NCI-H1092 (cell line): ENCODE data around the gene BRAF.
A peak's percentile ranks its signal among the peaks of the same experiment; 100 is the strongest.
"Not testable (repeated sequence)": the region's sequence is repeated elsewhere in the genome, so short reads cannot be mapped to it uniquely, and the experiment has no call there.

Experiments used
- DNase-seq: peaks from one replicate; lab custom pipeline; 2025; lab: John Stamatoyannopoulos, UW

Gene BRAF

DNA sequence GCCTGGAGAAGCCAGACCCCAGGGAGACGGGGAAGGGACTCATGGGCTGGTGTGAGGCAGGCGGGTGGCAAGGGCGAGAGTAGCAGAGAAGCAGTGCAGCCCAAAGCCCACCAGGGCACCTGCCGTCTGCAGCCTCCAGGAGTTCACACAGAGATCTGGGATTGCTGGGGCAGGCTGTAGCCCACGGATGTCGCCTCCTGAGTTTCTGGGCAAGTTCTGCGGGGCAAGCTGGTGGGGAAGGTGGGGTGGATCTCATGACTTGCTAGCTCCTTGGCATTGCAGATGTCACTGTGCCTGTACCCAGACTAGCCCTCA lies 246.0 kb downstream of the BRAF start:
- DNase-seq, result no peak

DNA sequence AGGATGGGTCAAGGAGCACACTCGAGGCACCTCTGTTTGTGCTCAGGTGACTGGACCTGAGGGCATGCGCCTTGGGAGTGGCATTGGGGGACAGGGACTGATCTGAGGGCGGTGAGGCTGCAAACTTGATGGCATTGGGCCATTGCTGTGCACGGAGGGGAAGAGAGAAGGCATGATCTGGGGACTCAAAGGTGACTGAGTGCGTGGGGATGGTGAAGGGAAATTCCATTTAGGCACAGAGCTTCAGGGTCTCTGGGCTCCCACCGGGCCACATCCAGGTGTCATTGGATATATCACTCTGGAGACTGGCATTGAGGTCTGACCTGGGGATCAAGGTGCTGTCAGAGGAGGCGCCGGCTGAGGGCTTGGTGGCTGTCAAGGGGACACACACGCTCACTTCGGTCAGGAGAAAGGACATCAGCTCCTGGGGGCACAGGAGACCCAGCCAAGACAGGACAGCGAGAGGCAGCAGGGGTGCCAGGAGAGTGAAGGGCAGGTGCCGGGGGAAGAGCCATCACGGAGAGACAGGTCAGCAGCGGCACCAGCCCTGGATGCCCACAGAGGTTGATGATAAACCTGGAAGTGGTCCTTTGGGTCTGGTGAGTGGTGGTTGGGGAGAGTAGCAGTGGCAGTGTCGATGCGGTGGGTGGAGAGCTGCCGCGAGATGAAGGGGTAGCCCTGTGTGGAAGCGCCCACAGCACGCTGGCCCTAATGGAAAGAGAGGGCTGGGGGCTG lies 246.5 kb downstream of the BRAF start:
- DNase-seq, result no peak

DNA sequence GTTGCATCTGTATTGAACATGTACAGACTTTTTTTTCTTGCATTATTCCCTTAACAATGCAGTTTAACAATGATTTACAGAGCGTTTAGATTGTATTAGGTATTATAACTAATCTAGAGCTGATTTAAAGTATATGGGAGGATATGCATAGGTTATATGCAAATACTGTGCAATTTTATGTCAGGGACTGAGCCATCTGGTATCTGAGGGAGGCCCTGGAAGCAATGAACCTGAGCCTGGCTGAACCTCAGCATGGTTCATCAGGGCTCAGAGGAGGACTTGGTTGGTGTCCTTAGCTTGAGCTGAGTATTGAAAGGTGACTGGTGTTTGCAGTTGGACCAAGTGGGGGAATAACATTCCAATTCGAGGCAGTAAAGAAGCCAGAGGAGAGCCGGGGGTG lies 247.2 kb downstream of the BRAF start:
- no peak for DNase-seq

DNA sequence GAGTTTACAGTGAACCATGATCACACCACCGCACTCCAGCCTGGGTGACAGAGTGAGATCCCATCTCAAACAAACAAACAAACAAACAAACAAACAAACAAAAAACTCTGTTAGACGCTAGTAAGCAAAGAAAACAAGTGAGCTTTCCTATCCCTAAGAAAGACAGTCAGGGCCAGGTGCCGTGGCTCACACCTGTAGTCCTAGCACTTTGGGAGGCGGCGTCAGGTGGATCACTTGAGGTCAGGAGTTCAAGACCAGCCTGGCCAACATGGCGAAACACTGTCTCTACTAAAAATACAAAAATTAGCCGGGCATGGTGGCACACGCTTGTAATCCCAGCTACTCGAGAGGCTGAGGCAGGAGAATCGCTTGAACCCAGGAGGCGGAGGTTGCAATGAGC lies 247.8 kb downstream of the BRAF start:
- not testable (repeated sequence) for DNase-seq

DNA sequence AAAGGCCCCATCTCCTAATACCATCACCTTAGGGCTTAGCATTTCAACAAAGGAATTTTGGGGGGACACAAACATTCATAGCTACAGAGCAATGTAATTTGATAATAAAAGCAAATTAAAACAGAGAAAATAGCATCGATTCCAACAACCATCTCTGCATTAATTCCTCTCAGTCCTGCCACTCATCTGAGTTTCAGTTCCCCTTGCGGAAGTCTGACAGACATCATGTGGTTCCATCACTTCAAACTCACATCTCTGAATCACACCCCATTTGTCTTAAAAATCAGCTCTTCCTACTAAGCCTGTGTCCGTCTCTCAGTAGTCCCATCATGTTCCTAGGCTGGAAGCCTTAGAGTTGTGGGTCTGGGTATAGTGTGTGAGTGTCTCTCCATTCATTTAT lies 248.4 kb downstream of the BRAF start:
- no peak for DNase-seq

DNA sequence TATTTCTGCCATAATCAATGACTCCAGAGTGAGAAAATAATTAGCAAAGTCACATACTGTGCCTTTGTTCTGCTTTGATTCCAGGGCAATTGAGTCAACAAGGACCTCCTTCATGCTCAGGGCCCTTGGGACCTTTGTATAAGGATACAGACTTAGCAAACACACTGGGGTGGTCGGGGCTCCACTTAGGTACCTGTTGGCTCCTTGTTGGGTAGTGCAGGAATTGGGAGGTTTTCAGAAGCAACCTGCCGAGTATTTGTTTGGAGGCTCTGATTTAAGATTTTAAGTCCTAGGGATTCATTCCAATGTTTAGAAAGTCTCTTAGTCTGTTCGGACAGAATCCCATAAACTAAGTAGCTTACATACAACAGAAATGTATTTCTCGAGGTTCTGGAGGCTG lies 249.0 kb downstream of the BRAF start:
- DNase-seq, result no peak

DNA sequence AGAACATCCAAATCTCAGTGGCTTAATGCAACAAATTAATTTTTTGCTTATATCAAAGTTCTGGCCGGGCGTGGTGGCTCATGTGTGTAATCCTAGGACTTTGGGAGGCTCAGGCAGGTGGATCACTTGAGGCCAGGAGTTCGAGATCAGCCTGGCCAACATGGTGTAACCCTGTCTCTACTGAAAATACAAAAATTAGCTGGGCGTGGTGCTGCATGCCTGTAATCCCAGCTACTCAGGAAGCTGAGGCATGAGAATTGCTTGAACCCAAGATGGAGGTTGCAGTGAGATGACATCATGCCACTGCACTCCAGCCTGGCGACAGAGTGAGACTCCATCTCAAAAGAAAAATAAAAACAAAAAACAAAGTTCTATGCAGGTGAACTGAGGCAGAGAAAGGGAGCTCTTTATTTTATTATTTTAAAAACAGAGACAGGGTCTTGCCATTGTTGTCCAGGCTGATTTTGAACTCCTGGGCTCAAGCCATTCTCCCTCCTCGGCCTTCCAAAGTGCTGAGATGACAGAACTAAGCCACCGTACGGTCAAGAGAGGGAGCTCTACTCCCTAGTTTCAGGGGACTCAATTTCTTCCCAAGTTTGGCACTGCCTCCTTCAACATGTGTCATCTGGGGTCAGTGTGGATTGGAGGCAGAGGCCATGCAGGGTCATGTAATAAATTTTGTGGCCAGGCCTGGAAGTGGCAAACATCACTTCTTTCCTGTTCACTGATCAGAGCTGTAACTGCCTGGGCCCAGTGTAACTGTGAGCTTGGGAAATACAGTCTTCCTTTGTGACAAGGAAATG lies 249.6 kb downstream of the BRAF start:
- DNase-seq, result no peak

DNA sequence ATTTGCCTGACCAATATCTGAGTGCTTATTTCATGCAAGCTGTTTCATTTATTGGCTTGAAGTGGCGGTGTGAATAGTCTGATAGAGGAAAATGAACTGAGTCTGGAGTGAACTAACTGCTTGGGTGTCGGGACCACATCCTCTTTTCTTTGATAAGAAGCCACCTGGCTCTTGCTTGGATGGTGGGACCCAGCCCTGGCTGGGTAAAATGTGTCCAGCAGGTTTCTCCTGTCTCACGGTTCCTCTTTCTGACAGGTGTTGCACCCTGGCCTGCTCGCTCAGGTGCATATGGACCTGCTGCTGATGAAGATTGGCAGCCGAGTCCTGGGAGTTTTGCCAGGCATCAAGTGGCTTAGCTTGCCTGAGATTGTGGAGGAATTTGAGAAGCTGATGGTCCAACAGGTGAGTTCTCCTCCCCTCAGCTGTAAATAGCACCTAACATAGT lies 250.4 kb downstream of the BRAF start:
- DNase-seq, result no peak

DNA sequence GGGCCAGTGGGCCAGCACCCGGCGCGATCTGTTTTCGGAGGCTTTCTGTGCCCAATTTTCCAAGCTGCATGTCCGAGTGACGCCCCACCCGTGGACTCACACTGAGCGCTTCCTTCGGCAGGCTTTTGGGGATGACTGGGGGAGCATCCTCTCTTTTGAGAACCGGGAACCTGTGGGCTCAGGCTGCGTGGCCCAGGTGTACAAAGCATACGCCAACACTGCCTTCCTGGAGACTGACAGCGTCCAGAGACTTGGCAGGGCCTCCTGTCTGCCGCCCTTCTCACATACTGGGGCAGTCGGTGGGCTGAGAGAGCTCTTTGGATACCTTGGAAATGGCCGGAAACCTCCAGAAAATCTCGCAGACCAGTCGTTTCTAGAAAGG lies 251.0 kb downstream of the BRAF start:
- DNase-seq, result no peak

DNA sequence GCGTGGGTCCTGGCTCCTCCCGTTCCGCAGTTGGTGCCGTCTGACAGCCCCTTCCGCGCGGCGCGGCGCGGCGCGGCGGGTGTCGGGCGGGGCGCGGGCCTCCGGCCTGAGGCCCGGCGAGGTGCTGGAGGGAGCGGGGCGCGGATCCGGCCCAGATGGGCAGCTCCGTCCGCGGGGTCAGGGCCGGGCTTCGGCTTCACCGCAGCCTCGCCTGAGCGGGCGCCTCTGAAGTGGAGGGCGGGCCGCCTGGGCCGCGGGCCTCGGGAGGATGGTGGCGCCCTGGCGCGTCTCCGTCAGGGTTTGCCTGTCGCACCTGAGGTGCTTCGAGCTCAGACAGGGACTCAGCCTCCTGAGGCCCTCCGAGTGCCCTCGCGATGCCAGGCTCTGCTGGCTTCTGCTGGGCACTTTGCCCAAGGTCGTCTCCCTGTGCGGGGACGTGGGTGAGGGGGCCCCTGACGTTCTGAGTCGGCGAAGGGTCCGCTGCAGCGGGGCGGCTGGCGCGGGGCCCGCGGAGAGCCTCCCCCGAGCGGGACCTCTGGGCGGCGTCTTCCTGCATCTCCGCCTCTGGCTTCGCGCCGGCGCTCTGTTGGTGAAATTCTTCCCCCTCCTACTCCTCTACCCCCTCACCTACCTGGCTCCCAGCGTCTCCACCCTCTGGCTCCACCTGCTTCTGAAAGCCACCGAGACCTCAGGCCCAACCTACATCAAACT lies 251.5 kb downstream of the BRAF start:
- DNase-seq, result no peak

DNA sequence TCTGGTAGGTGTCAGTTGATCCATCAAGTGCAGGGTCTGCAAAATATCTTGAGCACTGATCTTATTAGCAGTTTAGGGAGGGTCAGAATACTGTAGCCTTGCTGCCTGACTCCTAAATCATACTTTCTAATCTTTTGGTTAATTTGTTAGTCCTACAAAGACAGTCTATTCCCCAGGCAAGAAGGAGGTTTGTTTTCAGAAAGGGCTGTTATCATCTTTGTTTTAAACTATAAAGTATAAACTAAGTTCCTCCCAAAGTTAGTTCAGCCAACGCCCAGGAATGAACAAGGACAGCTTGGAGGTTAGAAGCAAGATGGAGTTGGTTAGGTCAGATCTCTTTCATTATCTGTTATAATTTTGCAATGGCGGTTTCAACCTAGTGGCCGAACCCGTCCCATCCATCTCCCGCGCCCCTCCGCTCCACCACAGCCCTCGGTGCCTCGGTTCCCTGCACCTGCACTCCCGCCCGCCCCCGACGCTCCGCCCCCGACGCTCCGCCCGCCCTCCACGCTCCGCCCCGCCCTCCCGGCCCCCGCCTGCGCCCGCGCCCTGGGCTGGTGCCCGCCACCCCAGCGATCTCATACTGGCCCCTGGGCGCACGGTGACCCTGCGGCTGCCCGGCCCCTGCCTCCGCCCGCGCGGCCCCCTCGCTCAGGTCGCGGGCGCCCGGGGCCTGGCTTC lies 252.2 kb downstream of the BRAF start, which contains the start of gene ADCK2:
TSS of gene ADCK2 (plus strand) at position 564 of the 681 bp plus-strand sequence. CDS start 386 bp downstream, outside the sequence.
- DNase-seq, result peak; percentile 51

DNA sequence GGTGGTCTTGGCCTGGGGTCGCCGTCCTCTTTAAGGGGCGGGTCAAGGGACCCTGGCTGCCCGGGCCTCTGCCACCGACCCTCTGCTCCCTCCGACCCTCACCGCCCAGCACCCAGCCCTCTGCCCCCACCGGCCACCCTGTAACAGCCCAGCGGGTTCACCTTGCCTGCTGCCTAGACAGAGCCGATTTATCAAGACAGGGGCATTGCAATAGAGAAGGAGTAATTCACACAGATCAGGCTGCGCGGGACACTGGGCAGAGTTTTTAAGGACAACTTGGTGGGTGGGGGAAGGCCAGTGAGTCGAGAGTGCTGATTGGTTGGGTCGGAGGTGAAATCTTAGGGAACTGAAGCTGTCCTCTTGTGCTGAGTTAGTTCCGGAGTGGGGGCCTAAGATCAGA lies 252.8 kb downstream of the BRAF start:
- DNase-seq, result no peak

DNA sequence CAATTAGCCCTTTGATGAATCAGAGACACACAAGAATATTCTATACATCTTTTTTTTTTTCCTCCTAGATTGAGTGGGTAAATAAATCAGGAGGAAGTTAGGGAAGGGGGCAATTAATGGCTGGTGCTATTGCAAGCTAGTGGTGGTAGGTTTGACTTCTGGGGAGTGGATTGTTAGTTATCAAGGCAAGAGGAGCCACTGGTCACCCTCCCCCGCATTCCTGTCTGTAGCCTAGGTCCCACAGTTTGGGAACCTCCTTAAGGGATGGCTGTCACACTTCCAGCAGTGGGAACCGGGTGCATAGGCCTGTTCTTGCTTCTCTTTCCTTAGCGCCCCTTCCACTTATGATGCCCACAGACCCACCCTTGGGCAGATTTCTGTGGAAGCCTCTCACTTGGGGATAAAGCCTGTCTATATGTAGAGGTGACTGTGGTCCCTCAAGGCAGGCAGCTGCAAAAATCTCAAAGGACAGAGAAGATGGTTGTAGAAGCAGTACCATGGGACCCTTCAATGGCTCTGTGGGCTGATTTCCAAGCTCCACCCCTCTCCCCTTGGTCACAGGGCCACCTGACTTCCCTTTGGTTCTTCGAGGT lies 254.3 kb downstream of the BRAF start:
- no peak for DNase-seq

DNA sequence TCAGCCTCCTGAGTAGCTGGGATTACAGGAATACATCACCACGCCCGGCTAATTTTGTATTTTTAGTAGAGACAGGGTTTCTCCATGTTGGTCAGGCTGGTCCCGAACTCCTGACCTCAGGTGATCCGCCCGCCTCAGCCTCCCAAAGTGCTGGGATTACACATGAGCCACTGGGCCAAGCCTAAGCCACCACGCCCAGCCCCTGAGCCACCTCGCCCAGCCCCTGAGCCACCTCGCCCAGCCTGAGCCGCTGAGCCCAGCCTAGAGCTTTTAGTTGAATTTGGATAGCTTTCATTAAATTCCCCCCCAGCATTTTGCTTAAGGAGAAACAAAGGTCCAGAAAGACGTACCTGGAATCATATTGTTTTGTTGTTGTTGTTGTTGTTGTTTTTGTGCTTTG lies 254.9 kb downstream of the BRAF start:
- not testable (repeated sequence) for DNase-seq

DNA sequence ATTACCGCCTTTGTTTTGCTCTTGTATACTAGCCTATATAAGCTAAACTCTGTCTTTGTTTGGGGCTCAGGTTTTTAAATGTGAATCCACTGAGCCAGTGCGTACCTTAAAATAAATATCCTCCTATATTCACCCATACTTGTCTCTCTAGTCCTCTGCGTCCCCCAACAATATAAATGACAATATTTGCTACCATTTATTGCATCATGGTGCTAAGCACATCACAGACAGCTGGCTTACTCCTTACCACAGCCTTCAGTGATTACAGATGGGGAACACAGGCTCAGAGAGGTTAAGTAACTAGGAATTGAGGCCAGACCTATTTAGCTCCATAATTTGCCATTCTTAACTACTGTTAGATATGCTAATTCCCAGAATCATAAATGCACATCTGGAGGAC lies 255.4 kb downstream of the BRAF start:
- DNase-seq, result no peak
